A549 (cell line): Measurements from ENCODE around the gene LYPD8. TPM values are rescaled to one million over a fixed set of nuclear protein-coding genes. Genes with fewer than 3 reads are reported as not detected.

Experiments
- ATAC-seq, 2 experiments: fragments of 200-7000 bp in 1 of 2; fragments of >200 bp in 1 of 2; cut with Nextera tagmentation in 1 of 2; cut with Tn5 transposase in 1 of 2; 3 replicates each; pipeline versions ENCODE4 v1.8.0 to v1.9.1; 2018 to 2020; ENCODE audit warnings: mild to moderate bottlenecking in 1 of 2, moderate library complexity in 1 of 2
- CTCF ChIA-PET: fragments of 300-600 bp; sonication (Branson Sonifier 250); formaldehyde crosslinking; extraction: SDS; loops from one replicate; lab custom pipeline; 2021; ENCODE audit warnings: antibody characterized with exemption, inconsistent platforms; lab: Yijun Ruan, JAX
- POLR2A ChIA-PET: fragments of 350-600 bp; formaldehyde crosslinking; extraction: SDS; loops from one replicate; lab custom pipeline; 2021; ENCODE audit warnings: antibody characterized with exemption, inconsistent platforms; lab: Yijun Ruan, JAX
- DNase-seq, 2 experiments: peaks; one replicate each; pipeline versions ENCODE4 v3.0.0 to v3.0.0-alpha.2; 2011 to 2016; ENCODE audit warnings: low read depth in 1 of 2, low spot score in 1 of 2
- FAIRE-seq: peaks from 2 replicates; lab custom pipeline; 2011; peaks lifted over from hg19 to GRCh38; lab: Jason Lieb, UNC
- H3K27ac ChIP-seq, 2 experiments: fragments of >200 bp; sonication (Bioruptor Twin); formaldehyde crosslinking; 3 replicates each; pipeline ENCODE4 v1.5.1; 2016 to 2017
- H3K4me1 ChIP-seq: fragments of >200 bp; sonication (Bioruptor Twin); formaldehyde crosslinking; 3 replicates; pipeline ENCODE4 v1.6.1; 2016
- H3K4me2 ChIP-seq: fragments of >200 bp; sonication (Bioruptor Twin); formaldehyde crosslinking; 3 replicates; pipeline ENCODE4 v1.6.1; 2016
- H3K4me3 ChIP-seq: fragments of >200 bp; sonication (Bioruptor Twin); formaldehyde crosslinking; 3 replicates; pipeline ENCODE4 v1.5.1; 2016
- H3K9me3 ChIP-seq: fragments of >200 bp; sonication (Bioruptor Twin); formaldehyde crosslinking; 3 replicates; pipeline ENCODE4 v1.6.1; 2016
- CEBPB ChIP-seq, 2 experiments: fragments of >200 bp in 1 of 2; sonication (Bioruptor Twin) in 1 of 2; formaldehyde crosslinking in 1 of 2; IDR thresholded peaks; 2 replicates each; pipeline ENCODE4 v1.6.1; 2012 to 2016
- CHD4 ChIP-seq: fragments of 200-600 bp; sonication (generic); IDR thresholded peaks from 2 replicates; pipeline ENCODE4 v1.6.1; 2016; ENCODE audit warnings: antibody characterized with exemption, mild to moderate bottlenecking, borderline replicate concordance
- EHF ChIP-seq: fragments of 250-450 bp; sonication (Bioruptor Pico); IDR thresholded peaks from 2 replicates; pipeline ENCODE4 v1.5.0; 2020; ENCODE audit warnings: mild to moderate bottlenecking
- EHMT2 ChIP-seq: fragments of 200-600 bp; sonication (generic); IDR thresholded peaks from 2 replicates; pipeline ENCODE4 v1.6.1; 2016; ENCODE audit warnings: antibody characterized with exemption, low read depth, mild to moderate bottlenecking, moderate library complexity
- FOSB ChIP-seq: fragments of 250-450 bp; sonication (Bioruptor Pico); IDR thresholded peaks from 2 replicates; pipeline ENCODE4 v1.5.0; 2020; ENCODE audit warnings: mild to moderate bottlenecking, moderate library complexity
- FOSL2 ChIP-seq, 2 experiments: fragments of 450-650 bp in 1 of 2; fragments of >200 bp in 1 of 2; sonication (Bioruptor Twin) in 1 of 2; formaldehyde crosslinking; IDR thresholded peaks; 2 replicates each; pipeline versions ENCODE4 v1.5.0 to v1.6.1; 2016 to 2020; ENCODE audit warnings: mild to moderate bottlenecking in 1 of 2, moderate library complexity in 1 of 2
- GATA3 ChIP-seq: IDR thresholded peaks from 2 replicates; pipeline ENCODE4 v1.6.1; 2012; ENCODE audit warnings: borderline replicate concordance
- HDAC2 ChIP-seq: fragments of 200-600 bp; sonication (generic); IDR thresholded peaks from 2 replicates; pipeline ENCODE4 v1.6.1; 2016
- HOXB13 ChIP-seq: fragments of 250-450 bp; sonication (Bioruptor Pico); IDR thresholded peaks from 2 replicates; pipeline ENCODE4 v1.5.0; 2020; ENCODE audit warnings: low read depth, mild to moderate bottlenecking, moderate library complexity
- JUN ChIP-seq, 2 experiments: fragments of >200 bp; sonication (Bioruptor Twin); formaldehyde crosslinking; IDR thresholded peaks; 2 replicates in 1 of 2; 3 replicates in 1 of 2; pipeline ENCODE4 v1.6.1; 2016 to 2017
- KDM1A ChIP-seq: fragments of 200-600 bp; sonication (generic); IDR thresholded peaks from 2 replicates; pipeline ENCODE4 v1.6.1; 2016; ENCODE audit warnings: low read depth, mild to moderate bottlenecking
- KDM5A ChIP-seq: fragments of 200-600 bp; sonication (generic); IDR thresholded peaks from 2 replicates; pipeline ENCODE4 v1.6.1; 2016; ENCODE audit warnings: antibody characterized with exemption, mild to moderate bottlenecking
- MAZ ChIP-seq: fragments of 150-350 bp; IDR thresholded peaks from 2 replicates; pipeline ENCODE4 v1.6.1; 2014; ENCODE audit warnings: antibody characterized with exemption, low read depth, low read length, borderline replicate concordance
- NFE2L2 ChIP-seq: fragments of 150-350 bp; conservative IDR thresholded peaks from 2 replicates; pipeline ENCODE4 v1.6.1; 2014; ENCODE audit warnings: low read length
- NPAS2 ChIP-seq: fragments of 250-450 bp; sonication (Bioruptor Pico); IDR thresholded peaks from 2 replicates; pipeline ENCODE4 v1.8.0; 2022; ENCODE audit warnings: mild to moderate bottlenecking, moderate library complexity, borderline replicate concordance
- NR3C1 ChIP-seq: fragments of >200 bp; sonication (Bioruptor Twin); formaldehyde crosslinking; IDR thresholded peaks from 3 replicates; pipeline ENCODE4 v1.6.1; 2017
- POLR2A ChIP-seq: IDR thresholded peaks from 2 replicates; pipeline ENCODE4 v1.6.1; 2012; ENCODE audit warnings: mild to moderate bottlenecking, low read length
- POLR2AphosphoS2 ChIP-seq: conservative IDR thresholded peaks from 2 replicates; pipeline ENCODE4 v1.6.1; 2012; ENCODE audit warnings: low read length, improper control_type of control experiment, inconsistent platforms
- RAD21 ChIP-seq, 2 experiments: fragments of >200 bp in 1 of 2; sonication (Bioruptor Twin) in 1 of 2; formaldehyde crosslinking in 1 of 2; IDR thresholded peaks in 1 of 2; conservative IDR thresholded peaks in 1 of 2; 2 replicates in 1 of 2; 3 replicates in 1 of 2; pipeline ENCODE4 v1.6.1; 2012 to 2018; ENCODE audit warnings: inconsistent platforms in 1 of 2
- SREBF2 ChIP-seq: fragments of 450-650 bp; IDR thresholded peaks from 2 replicates; pipeline ENCODE4 v1.6.1; 2014; ENCODE audit warnings: mild to moderate bottlenecking, moderate library complexity
- TFCP2L1 ChIP-seq: fragments of 250-450 bp; sonication (Bioruptor Pico); IDR thresholded peaks from 2 replicates; pipeline ENCODE4 v1.5.0; 2021; ENCODE audit warnings: mild to moderate bottlenecking
- TP53 ChIP-seq: fragments of 250-450 bp; sonication (Bioruptor Pico); IDR thresholded peaks from 2 replicates; pipeline ENCODE4 v1.5.0; 2021; ENCODE audit warnings: mild to moderate bottlenecking, moderate library complexity
- ZFP36 ChIP-seq: fragments of 450-650 bp; IDR thresholded peaks from 2 replicates; pipeline ENCODE4 v1.6.1; 2014; ENCODE audit warnings: borderline replicate concordance; ENCODE audit not compliant: partially characterized antibody
- ZSCAN20 ChIP-seq: fragments of 250-450 bp; sonication (Bioruptor Pico); IDR thresholded peaks from 2 replicates; pipeline ENCODE4 v1.8.0; 2022; ENCODE audit warnings: mild to moderate bottlenecking, moderate library complexity
- WGBS: methylation state at CpG from one replicate; pipeline ENCODE4 v1.1.6; 2017; ENCODE audit errors: missing lambda C conversion rate; 5-methylcytosine and 5-hydroxymethylcytosine counted together
- polyA plus RNA-seq, 4 experiments: library from polyadenylated mRNA; depleted of rRNA in 3 of 4; stranded (reverse); fragments of >200 nt; fragmentation: RNase III in 1 of 4; extraction: RNeasy Plus Mini Kit Qiagen cat#74134 plus additional on column Dnase treatment in 1 of 4; gene quantifications; 2 replicates in 3 of 4; 3 replicates in 1 of 4; pipeline ENCODE4 v1.2.3, GENCODE V29; 2011 to 2017
- TF ChIP-seq, protein P1 (sequence below): IDR thresholded peaks from 2 replicates; pipeline ENCODE4 v1.6.1; 2012
- TF ChIP-seq, protein P2 (sequence below): IDR thresholded peaks from 2 replicates; pipeline ENCODE4 v1.6.1; 2012; ENCODE audit warnings: low read depth, borderline replicate concordance
- TF ChIP-seq, protein P3 (sequence below): fragments of 150-350 bp; IDR thresholded peaks from 2 replicates; pipeline ENCODE4 v1.6.1; 2014; ENCODE audit warnings: low read depth, mild to moderate bottlenecking, low read length
- TF ChIP-seq, protein P4 (sequence below): fragments of >200 bp; sonication (Bioruptor Twin); formaldehyde crosslinking; IDR thresholded peaks from 3 replicates; pipeline ENCODE4 v1.5.1; 2016

The LYPD8 gene
- polyA plus RNA-seq, 2 of the 4 experiments (the other 2 are of a cell fraction) = 0.12 to 0.53 TPM

DNA sequence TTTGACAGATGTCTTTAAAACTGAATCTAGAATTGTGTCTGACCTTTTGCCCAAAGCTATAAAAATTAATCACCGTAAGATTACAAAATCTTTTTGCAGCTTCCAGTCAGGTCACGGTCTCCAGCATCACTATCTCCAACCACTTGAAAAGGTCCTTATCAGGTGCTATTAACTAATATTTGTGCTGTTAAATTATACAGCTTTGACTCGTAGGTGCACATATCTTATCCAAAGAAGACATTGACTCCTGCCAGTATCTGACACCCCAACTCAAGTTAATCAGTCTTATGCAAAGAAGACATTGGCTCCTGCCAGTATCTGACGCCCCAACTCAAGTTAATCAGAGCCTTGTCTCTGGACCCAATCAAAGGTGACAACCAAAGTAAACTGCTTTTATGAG is 19.9 kb upstream of the LYPD8 start (continued):
- TF ChIP-seq ZSCAN20 (CRISPR knock-in tag) = no peak
- TF ChIP-seq HDAC2 = no peak

DNA sequence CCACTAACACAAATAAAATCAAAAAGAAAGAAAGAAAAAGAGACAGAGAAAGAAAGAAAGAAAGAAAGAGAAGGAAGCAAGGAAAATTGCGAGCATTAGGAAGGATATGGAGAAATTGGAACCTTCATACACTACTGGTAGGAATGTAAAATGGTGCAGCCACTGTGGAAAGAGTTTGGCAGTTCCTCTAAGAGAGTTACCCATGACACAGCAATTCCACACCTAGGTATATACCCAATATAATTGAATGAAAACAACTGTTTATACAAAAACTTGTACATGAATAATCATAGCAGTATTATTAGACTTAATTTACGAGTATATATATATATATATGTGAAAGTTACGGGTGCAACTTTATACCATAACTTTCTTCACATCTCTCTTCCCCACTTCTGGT is 4.1 kb upstream of the LYPD8 start:
- peaks cover 4% of the 10 kb centered on the region; the same call in 1 of the 3 replicates for H3K9me3 ChIP-seq
- no peak for FAIRE-seq
- no peaks in the 10 kb centered on the region for H3K4me1 ChIP-seq
- no peak overlapping the region for H3K27ac ChIP-seq
- no peak overlapping the region for H3K4me3 ChIP-seq
- ATAC-seq = no peak
- TF ChIP-seq HOXB13 (CRISPR knock-in tag) = no peak
- TF ChIP-seq KDM5A = no peak
- no peak for TF ChIP-seq EHMT2
- no peak for TF ChIP-seq CEBPB (IDR thresholded peaks at IDR 0.05)
- TF ChIP-seq ZFP36 = no peak
- no peak for TF ChIP-seq POLR2AphosphoS2
- no peak for TF ChIP-seq FOSL2 (IDR thresholded peaks at IDR 0.05)
- no peak for TF ChIP-seq FOSL2 (CRISPR knock-in tag; IDR thresholded peaks at IDR 0.05)
- TF ChIP-seq, protein P1, sequence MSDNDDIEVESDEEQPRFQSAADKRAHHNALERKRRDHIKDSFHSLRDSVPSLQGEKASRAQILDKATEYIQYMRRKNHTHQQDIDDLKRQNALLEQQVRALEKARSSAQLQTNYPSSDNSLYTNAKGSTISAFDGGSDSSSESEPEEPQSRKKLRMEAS = no peak
- TF ChIP-seq NPAS2 = no peak
- TF ChIP-seq NFE2L2 = no peak
- no peak for TF ChIP-seq POLR2A
- TF ChIP-seq TP53 (CRISPR knock-in tag) = no peak
- no peak for TF ChIP-seq TFCP2L1 (CRISPR knock-in tag)
- TF ChIP-seq EHF = no peak
- TF ChIP-seq, protein P2, sequence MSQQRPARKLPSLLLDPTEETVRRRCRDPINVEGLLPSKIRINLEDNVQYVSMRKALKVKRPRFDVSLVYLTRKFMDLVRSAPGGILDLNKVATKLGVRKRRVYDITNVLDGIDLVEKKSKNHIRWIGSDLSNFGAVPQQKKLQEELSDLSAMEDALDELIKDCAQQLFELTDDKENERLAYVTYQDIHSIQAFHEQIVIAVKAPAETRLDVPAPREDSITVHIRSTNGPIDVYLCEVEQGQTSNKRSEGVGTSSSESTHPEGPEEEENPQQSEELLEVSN = no peak
- no peak for TF ChIP-seq FOSB (CRISPR knock-in tag)
- TF ChIP-seq MAZ = no peak
- TF ChIP-seq GATA3 = no peak
- no peak for TF ChIP-seq CHD4
- TF ChIP-seq, all 56 proteins: peak for 0
- WGBS = 18% methylated on average over 3 of the region's 3 CpGs
- CTCF ChIA-PET = no interaction called here
- POLR2A ChIA-PET = no interaction called here
- H3K4me2 ChIP-seq = no peak overlapping the region
- DNase-seq = no peak

DNA sequence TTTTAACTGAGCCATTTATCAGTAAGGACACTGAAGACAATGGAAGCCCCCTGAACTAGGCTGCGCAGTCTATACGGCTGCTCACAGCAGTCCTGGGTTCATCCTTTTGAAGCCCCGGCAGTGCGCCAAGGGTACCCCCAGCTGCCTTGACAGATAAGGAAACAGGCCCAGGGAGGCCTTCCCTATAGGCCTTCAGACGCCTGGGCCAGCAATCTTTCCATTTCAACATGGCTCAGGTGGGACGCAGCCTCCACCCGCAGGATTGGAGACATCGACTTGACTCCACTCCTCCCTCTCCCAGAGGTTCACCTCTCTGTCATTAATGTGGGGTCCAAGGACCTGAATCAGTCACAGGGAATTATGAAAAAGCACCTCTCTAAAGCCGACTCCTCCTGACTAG is 2.8 kb upstream of the LYPD8 start:
- ChIA-PET POLR2A (no interaction called here), CTCF (no interaction called here)
- Histone ChIP-seq H3K27ac (no peak overlapping the region), H3K4me2 (no peak overlapping the region), H3K9me3 (peaks cover 4% of the 10 kb centered on the region; the same call in 1 of the 3 replicates), H3K4me3 (no peak overlapping the region), H3K4me1 (no peaks in the 10 kb centered on the region)
- FAIRE-seq (no peak), DNase-seq (no peak), ATAC-seq (no peak)
- TF ChIP-seq NR3C1 (no peak), EHMT2 (no peak), NFE2L2 (no peak), SREBF2 (no peak)
- 59% methylated on average over 9 of the region's 9 CpGs for WGBS

DNA sequence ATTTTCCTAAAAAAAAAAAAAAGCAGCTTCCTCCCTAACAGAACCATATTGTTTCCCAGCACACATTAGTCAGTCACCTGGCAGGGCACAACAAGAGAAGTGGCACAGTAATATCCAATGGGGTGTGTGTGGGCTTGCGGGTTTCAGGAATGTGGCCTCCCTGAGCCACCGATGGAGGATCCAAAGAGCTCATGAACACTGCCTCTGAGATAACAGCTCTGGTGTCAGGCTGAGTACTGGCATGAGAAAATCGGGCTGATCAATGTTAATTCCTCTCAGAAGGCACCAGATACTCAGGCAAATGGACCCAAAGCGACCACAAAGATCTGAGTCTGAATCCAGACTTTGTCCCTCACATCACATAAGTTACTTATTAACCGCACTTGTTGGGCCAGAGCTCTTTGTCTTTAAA is 2.2 kb upstream of the LYPD8 start:
- no peak for FAIRE-seq
- H3K4me1 ChIP-seq = no peaks in the 10 kb centered on the region
- 29% methylated on average over 5 of the region's 5 CpGs for WGBS
- no peak overlapping the region for H3K4me2 ChIP-seq
- ATAC-seq = no peak
- no peak overlapping the region for H3K4me3 ChIP-seq
- TF ChIP-seq KDM1A (no peak), RAD21 (conservative IDR thresholded peaks at IDR 0.05 in 1 of 2, IDR thresholded peaks at IDR 0.05 in 1 of 2) (no peak), MAZ (no peak), JUN (IDR thresholded peaks at IDR 0.05) (no peak), GATA3 (no peak)
- TF ChIP-seq, protein P3, sequence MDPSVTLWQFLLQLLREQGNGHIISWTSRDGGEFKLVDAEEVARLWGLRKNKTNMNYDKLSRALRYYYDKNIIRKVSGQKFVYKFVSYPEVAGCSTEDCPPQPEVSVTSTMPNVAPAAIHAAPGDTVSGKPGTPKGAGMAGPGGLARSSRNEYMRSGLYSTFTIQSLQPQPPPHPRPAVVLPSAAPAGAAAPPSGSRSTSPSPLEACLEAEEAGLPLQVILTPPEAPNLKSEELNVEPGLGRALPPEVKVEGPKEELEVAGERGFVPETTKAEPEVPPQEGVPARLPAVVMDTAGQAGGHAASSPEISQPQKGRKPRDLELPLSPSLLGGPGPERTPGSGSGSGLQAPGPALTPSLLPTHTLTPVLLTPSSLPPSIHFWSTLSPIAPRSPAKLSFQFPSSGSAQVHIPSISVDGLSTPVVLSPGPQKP = no peak
- TF ChIP-seq, protein P4, sequence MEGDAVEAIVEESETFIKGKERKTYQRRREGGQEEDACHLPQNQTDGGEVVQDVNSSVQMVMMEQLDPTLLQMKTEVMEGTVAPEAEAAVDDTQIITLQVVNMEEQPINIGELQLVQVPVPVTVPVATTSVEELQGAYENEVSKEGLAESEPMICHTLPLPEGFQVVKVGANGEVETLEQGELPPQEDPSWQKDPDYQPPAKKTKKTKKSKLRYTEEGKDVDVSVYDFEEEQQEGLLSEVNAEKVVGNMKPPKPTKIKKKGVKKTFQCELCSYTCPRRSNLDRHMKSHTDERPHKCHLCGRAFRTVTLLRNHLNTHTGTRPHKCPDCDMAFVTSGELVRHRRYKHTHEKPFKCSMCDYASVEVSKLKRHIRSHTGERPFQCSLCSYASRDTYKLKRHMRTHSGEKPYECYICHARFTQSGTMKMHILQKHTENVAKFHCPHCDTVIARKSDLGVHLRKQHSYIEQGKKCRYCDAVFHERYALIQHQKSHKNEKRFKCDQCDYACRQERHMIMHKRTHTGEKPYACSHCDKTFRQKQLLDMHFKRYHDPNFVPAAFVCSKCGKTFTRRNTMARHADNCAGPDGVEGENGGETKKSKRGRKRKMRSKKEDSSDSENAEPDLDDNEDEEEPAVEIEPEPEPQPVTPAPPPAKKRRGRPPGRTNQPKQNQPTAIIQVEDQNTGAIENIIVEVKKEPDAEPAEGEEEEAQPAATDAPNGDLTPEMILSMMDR = no peak
- TF ChIP-seq, protein P1 = no peak
- TF ChIP-seq, all 56 proteins: peak for 0
- ChIA-PET CTCF (no interaction called here), POLR2A (no interaction called here)
- no peak overlapping the region for H3K27ac ChIP-seq
- DNase-seq = no peak
- peaks cover 4% of the 10 kb centered on the region; the same call in 1 of the 3 replicates for H3K9me3 ChIP-seq
